NOMO-1 treated with dmso at 0.1 percent for 144 hours (cell line): ENCODE results near the gene NEUROD2.
"Not testable (repeated sequence)": the region's sequence is repeated elsewhere in the genome, so short reads cannot be mapped to it uniquely, and the experiment has no call there.

Experiments used
- DNase-seq: peaks from one replicate; lab custom pipeline; 2025; ENCODE audit not compliant: unreplicated experiment; lab: John Stamatoyannopoulos, UW

NEUROD2 gene

GRCh38 chr17:39602533-39603303 is 5.0 kb downstream of the NEUROD2 start:
- DNase-seq = no peak

GRCh38 chr17:39601758-39602532 is 5.8 kb downstream of the NEUROD2 start:
- no peak for DNase-seq

- DNase-seq = no peak
Measured at GRCh38 chr17:39600997-39601597, 6.6 kb downstream of the NEUROD2 start.

- DNase-seq = no peak
Measured at GRCh38 chr17:39600288-39600996, 7.3 kb downstream of the NEUROD2 start.

GRCh38 chr17:39599665-39600231 is 8.0 kb downstream of the NEUROD2 start:
- DNase-seq = no peak

- no peak for DNase-seq
Measured at GRCh38 chr17:39599004-39599664, 8.6 kb downstream of the NEUROD2 start.

GRCh38 chr17:39598630-39599003 is 9.1 kb downstream of the NEUROD2 start:
- DNase-seq = no peak

- DNase-seq = no peak
Measured at GRCh38 chr17:39598047-39598481, 9.7 kb downstream of the NEUROD2 start.

GRCh38 chr17:39597372-39598046 is 10.2 kb downstream of the NEUROD2 start:
- DNase-seq = no peak

- DNase-seq = no peak
Measured at GRCh38 chr17:39596543-39597267, 11.0 kb downstream of the NEUROD2 start.

- DNase-seq = no peak
Measured at GRCh38 chr17:39595928-39596510, 11.7 kb downstream of the NEUROD2 start.

- no peak for DNase-seq
Measured at GRCh38 chr17:39595294-39595693, 12.4 kb downstream of the NEUROD2 start.

- no peak for DNase-seq
Measured at GRCh38 chr17:39593371-39593770, 14.3 kb downstream of the NEUROD2 start.

GRCh38 chr17:39591958-39592954 is 15.5 kb downstream of the NEUROD2 start:
- DNase-seq = no peak

GRCh38 chr17:39590180-39590579 is 17.5 kb downstream of the NEUROD2 start:
- DNase-seq = not testable (repeated sequence)

GRCh38 chr17:39582658-39583057 is 25.1 kb downstream of the NEUROD2 start:
- DNase-seq = no peak

- no peak for DNase-seq
Measured at GRCh38 chr17:39581759-39582085, 26.0 kb downstream of the NEUROD2 start.
